Omental fat pad (tissue), 4 donors: ENCODE measurements around the gene KDM3B. TPM values are rescaled to one million over a fixed set of nuclear protein-coding genes. Genes with fewer than 3 reads are reported as not detected.

Experiments
- ATAC-seq: fragments of 150-250 bp; one replicate; pipeline ENCODE4 v1.9.1; 2016; ENCODE audit warnings: mild to moderate bottlenecking, moderate library complexity; ENCODE audit not compliant: low FRiP score
- DNase-seq: peaks from one replicate; pipeline ENCODE4 v3.0.0-alpha.2; 2019; ENCODE audit warnings: low spot score
- CTCF ChIP-seq, 3 donors: fragments of 450-650 bp; IDR thresholded peaks; one replicate each; pipeline ENCODE4 v1.5.1; 2016 to 2017; ENCODE audit warnings: antibody characterized with exemption in 3 of 3, mild to moderate bottlenecking in 3 of 3, moderate library complexity in 2 of 3
- total RNA-seq, 4 donors: library from RNA; depleted of rRNA; stranded (reverse); fragments of >200 nt; gene quantifications; one replicate each; pipeline ENCODE4 v1.1.0, GENCODE V29; 2016

The KDM3B gene
- total RNA-seq, 4 donors from 2014 or later = 47.6 to 66.2 (median 54.1) TPM

DNA sequence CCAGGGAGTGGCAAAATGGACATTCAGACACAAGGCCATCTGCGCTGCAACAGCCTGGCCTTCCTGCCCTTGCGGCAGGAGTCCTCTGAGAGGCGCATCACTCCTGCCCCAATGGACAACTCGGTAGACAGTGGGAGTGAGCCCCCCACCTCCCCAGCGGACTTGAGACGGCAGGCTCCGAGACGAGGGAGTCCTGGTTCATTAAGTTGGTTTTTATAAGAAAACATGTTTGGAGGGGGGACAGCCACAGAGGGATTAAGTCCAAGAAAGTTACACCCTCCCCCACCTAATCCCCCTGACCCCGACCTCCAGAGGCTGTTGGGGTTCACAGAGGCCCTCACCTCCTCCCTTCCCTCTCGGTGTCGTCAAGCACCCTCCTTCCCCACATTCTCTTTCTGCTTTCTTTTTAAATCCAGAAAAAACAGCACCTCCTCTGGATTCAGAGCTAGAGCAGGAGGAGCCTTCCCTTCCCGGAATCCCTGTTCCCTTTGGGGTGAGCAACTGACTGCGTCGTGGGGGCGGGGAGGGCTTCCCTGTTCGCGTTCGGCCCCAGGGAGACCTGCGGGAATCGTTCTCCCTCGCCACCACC is 111.0 kb downstream of the KDM3B start:
- no peak for TF ChIP-seq CTCF (IDR thresholded peaks at IDR 0.05)
- ATAC-seq (no peak), DNase-seq (no peak)

- ATAC-seq (peak; percentile 65), DNase-seq (peak; percentile 80)
- peak in 2 of 3 donors; percentile 23 to 61 for TF ChIP-seq CTCF (IDR thresholded peaks at IDR 0.05)
These were observed 111.5 kb downstream of the KDM3B start for GRCh38 chr5:138464008-138464387.

DNA sequence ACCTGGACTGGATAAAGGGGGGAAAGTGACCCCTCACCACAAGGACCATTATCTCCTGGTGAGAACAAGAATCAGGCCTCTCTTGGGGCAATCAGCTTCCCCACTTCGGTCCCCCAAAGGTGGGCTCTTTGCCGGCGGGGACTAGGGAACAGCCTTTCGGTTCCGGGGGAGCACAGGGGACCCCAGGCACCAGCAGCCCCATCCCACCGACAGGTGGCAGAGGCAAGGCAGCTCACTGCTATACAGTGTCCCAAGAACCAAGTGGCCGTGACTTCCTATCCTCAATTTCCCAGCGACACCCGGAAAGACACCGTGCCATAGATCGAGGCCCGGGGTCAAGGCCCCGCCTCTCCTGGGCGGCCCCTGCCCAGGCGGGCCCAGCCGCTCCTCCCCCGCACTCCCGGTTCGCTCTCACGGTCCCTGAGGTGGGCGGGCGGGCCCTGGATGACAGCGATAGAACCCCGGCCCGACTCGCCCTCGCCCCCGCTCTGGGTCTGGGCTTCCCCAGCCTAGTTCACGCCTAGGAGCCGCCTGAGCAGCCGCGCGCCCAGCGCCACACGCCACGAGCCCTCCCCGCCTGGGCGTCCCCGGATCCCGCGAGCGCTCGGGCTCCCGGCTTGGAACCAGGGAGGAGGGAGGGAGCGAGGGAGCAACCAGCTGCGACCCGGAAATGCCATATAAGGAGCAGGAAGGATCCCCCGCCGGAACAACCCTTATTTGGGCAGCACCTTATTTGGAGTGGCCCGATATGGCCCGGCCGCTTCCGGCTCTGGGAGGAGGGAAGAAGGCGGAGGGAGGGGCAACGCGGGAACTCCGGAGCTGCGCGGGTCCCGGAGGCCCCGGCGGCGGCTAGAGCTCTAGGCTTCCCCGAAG is 112.1 kb downstream of the KDM3B start:
- TF ChIP-seq CTCF (IDR thresholded peaks at IDR 0.05) = peak in 1 of 3 donors; percentile 3
- ATAC-seq (peak; percentile 60), DNase-seq (peak; percentile 80)

GRCh38 chr5:138465261-138466124 is 113.0 kb downstream of the KDM3B start, which contains the start of gene EGR1:
Gene EGR1 (plus strand): TSS chr5:138465479. CDS start chr5:138465762, 283 bp downstream.
- TF ChIP-seq CTCF (IDR thresholded peaks at IDR 0.05) = no peak
- ATAC-seq = peak; percentile 52

DNA sequence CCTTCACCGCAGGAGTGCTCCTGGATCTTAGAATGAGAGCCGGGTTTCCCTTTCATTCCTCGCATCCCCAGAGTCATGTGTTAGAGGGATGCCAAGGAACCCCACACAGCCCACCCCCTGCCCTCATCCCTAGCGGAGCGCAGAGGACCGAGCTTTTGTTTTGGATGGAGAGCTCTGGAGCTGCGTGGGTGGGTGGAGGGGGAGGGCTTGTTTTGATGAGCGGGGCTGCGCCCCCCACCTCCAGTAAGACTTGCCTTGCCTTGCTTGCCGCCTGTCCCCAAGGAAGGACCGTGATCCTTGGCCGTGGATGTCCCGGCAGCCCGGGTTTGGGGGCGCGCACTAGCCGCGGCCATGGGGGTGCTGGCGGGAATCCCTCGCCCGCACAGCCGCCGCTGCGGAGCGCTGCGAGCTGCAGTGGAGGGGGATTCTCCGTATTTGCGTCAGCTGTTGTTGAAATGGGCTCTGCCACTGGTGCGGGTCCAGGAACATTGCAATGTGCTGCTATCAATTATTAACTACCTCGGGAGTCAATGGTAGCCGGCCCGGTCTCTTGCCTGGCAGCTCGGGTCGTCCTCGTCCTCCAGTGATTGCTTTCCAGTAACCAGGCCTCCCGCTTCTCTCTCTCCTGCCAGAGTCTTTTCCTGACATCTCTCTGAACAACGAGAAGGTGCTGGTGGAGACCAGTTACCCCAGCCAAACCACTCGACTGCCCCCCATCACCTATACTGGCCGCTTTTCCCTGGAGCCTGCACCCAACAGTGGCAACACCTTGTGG is 113.8 kb downstream of the KDM3B start:
- TF ChIP-seq CTCF (IDR thresholded peaks at IDR 0.05) = no peak
- DNase-seq (no peak), ATAC-seq (no peak)

More at GRCh38 chr5:138465261-138466124, 113.0 kb downstream of the KDM3B start, which contains the start of gene EGR1:
- peak; percentile 91 for DNase-seq
